MV-4-11 (cell line): ENCODE data around the gene CERS6.
"Not testable (repeated sequence)": the region's sequence is repeated elsewhere in the genome, so short reads cannot be mapped to it uniquely, and the experiment has no call there.

Experiments used
- DNase-seq: peaks from one replicate; lab custom pipeline; 2025; lab: John Stamatoyannopoulos, UW

Gene CERS6, protein sequence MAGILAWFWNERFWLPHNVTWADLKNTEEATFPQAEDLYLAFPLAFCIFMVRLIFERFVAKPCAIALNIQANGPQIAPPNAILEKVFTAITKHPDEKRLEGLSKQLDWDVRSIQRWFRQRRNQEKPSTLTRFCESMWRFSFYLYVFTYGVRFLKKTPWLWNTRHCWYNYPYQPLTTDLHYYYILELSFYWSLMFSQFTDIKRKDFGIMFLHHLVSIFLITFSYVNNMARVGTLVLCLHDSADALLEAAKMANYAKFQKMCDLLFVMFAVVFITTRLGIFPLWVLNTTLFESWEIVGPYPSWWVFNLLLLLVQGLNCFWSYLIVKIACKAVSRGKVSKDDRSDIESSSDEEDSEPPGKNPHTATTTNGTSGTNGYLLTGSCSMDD

GRCh38 chr2:168455645-168456520, at the start of gene CERS6:
Gene CERS6, plus strand, starts transcription at chr2:168456272. Its CDS starts 177 bp downstream, at chr2:168456449.
- DNase-seq = peak; percentile 90

DNA sequence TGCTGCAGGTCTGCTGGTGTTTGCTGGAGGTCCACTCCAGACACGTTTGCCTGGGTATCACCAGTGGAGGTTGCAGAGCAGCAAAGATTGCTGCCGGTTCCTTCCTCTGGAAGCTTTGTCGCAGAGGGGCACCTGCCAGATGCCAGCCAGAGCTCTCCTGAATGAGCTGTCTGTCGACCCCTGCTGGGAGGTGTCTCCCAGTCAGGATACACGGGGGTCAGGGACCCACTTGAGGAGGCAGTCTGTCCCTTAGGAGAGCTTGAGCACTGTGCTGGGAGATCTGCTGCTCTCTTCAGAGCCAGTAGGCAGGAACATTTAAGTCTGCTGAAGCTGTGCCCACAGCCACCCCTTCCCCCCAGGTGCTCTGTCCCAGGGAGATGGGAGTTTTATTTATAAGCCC, 43.8 kb upstream of the CERS6 start:
- DNase-seq = not testable (repeated sequence)

DNA sequence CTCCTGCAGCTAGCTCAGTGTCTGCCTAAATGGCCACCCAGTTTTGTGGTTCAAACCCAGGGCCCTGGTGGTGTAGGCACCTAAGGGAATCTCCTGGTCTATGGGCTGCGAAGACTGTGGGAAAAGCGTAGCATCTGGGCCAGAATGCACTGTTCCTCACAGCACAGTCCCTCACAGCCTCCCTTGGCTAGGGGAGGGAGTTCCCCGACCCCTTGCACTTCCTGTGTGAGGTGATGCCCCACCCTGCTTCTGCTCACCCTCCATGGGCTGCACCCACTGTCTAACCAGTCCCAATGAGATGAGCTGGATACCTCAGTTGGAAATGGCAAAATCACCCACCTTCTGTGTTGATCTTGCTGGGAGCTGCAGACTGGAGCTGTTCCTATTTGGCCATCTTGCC, 43.0 kb upstream of the CERS6 start:
- DNase-seq = not testable (repeated sequence)

- no peak for DNase-seq
These were observed 39.5 kb upstream of the CERS6 start for GRCh38 chr2:168416555-168416954.

- DNase-seq = no peak
These were observed 33.5 kb upstream of the CERS6 start for GRCh38 chr2:168422584-168422983.

DNA sequence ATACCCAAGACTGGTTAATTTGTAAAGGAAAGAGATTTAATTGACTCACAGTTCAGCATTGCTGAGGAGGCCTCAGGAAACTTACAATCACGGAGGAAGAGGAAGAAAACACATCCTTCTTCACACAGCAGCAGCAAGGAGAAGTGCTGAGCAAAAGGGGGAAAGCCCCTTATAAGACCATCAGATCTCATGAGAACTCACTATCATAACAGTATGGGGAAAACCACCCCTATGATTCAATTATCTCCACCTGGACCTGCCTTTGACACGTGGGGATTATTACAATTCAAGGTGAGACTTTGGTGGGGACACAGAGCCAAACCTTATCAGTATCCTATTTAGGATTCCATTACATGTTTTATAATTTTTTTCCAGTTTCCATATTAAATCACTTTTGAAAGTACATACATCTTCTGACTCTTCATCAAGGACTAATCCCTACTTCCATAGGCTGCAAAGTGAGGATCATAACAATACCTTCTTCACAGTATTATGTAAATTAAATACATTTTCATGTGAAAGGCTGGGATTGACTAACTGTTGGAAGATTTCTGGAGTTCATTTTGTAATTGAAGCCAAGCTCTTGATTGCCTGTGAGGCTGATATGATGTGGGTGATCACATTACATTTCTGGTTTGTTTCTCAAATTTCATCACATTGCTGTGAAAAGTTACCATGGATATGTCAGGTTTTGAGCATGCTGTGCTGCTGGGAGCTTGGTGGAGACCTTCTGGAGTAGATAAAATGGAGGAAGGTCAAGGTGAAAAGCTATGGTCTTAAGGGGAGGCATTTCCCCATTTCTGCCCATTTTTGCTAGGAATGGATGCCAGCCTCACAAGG, 31.7 kb upstream of the CERS6 start:
- no peak for DNase-seq

GRCh38 chr2:168424971-168425370, 31.1 kb upstream of the CERS6 start:
- peak; percentile 40 for DNase-seq

GRCh38 chr2:168426861-168427260, 29.2 kb upstream of the CERS6 start:
- DNase-seq = peak; percentile 56

- no peak for DNase-seq
These were observed 28.6 kb upstream of the CERS6 start for GRCh38 chr2:168427451-168427850.

GRCh38 chr2:168428431-168428830, 27.6 kb upstream of the CERS6 start:
- DNase-seq = no peak

- no peak for DNase-seq
These were observed 26.1 kb upstream of the CERS6 start for GRCh38 chr2:168429988-168430387.

- DNase-seq = no peak
These were observed 25.6 kb upstream of the CERS6 start for GRCh38 chr2:168430431-168430830.

GRCh38 chr2:168431301-168432024, 24.6 kb upstream of the CERS6 start:
- no peak for DNase-seq

- DNase-seq = no peak
These were observed 24.0 kb upstream of the CERS6 start for GRCh38 chr2:168432100-168432499.

- no peak for DNase-seq
These were observed 23.4 kb upstream of the CERS6 start for GRCh38 chr2:168432565-168433186.

GRCh38 chr2:168433527-168433926, 22.5 kb upstream of the CERS6 start:
- no peak for DNase-seq

DNA sequence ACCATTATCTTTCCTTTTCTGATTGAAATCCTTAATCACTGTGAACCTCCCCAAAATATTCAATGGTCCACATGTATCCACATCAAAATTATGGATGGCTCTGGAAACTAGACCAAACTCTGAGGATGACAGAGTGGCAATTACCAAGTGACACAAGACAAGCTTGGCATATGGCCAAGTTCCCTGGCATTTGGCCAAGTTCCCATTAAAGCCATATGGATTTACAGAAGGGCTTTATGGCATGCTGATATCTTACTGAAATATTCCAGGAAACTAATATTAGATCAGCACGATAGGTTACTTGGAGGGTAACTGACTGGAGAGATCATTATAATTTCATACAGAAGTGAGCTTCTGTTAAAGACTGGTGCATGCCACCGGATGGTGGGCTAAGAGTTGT, 21.9 kb upstream of the CERS6 start:
- no peak for DNase-seq

GRCh38 chr2:168436840-168437239, 19.2 kb upstream of the CERS6 start:
- no peak for DNase-seq

DNA sequence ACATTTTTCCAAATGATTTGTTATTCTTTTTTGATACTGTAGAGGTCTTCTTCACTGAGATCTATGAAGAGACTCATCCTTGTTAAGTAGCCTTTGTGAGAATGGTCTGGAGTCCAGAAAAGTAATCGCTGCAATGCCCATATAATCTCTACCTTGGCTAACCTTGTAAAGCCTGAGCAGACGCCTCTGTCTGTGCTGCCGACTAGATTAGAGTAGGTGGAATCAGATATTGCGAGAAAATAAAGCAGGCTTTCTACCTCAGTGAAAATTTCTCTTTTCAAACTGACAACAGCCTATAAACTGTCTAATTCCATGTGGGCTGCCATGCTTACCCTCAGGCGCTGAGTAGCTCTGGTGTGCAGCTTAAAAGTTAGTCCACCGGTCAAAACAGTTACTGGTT, 17.5 kb upstream of the CERS6 start:
- no peak for DNase-seq

GRCh38 chr2:168439536-168439935, 16.5 kb upstream of the CERS6 start:
- no peak for DNase-seq
